GM12873 (cell line): ENCODE measurements around the gene VAC14.

Experiments
- TF ChIP-seq, protein P1 (sequence below): IDR thresholded peaks from 2 replicates; pipeline ENCODE4 v1.5.1; 2012; ENCODE audit warnings: low read depth, mild to moderate bottlenecking, moderate library complexity, low read length, control low read depth; ENCODE audit not compliant: insufficient read depth; ENCODE audit errors: missing control alignments

Gene VAC14

DNA sequence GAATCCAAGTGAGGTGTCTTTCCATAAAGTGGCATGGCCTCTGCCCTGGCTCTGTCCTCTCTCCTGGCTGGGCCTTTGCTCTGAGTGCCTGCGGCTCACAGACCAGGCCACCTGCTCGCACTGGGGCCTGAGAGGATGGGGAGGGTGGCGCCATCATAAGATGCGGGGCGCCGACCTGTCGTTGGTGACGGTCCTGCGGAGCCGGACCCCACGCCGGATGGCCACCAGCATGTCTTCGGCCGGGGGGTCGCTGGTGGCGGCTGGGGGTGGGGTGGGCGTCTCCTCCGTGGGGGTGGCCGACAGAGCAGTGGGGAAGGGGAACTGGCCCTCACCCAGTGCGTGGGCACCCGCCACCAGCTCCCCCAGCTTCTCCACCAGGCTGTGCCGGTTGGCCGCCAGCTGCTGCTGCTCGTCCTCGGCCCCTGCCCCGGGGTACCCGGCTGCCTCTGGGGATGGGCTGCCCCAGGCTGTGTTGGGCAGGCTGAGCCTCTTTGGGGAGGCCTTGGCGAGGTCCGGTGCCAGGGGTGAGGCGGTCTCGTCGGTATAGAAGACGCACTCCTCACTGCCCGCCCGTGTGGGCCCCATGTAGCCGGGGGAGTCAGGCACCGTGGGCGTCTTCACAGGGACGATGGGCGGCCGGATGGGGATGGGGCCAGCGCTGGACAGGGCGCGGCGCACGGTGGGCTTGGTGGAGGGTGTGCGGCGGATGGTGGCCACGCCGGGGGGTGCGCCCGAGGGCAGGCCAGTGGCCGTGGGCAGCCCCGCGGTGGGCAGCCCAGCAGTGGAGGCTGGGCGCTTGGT is 137.2 kb downstream of the VAC14 start:
- TF ChIP-seq, protein P1, sequence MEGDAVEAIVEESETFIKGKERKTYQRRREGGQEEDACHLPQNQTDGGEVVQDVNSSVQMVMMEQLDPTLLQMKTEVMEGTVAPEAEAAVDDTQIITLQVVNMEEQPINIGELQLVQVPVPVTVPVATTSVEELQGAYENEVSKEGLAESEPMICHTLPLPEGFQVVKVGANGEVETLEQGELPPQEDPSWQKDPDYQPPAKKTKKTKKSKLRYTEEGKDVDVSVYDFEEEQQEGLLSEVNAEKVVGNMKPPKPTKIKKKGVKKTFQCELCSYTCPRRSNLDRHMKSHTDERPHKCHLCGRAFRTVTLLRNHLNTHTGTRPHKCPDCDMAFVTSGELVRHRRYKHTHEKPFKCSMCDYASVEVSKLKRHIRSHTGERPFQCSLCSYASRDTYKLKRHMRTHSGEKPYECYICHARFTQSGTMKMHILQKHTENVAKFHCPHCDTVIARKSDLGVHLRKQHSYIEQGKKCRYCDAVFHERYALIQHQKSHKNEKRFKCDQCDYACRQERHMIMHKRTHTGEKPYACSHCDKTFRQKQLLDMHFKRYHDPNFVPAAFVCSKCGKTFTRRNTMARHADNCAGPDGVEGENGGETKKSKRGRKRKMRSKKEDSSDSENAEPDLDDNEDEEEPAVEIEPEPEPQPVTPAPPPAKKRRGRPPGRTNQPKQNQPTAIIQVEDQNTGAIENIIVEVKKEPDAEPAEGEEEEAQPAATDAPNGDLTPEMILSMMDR: no peak

DNA sequence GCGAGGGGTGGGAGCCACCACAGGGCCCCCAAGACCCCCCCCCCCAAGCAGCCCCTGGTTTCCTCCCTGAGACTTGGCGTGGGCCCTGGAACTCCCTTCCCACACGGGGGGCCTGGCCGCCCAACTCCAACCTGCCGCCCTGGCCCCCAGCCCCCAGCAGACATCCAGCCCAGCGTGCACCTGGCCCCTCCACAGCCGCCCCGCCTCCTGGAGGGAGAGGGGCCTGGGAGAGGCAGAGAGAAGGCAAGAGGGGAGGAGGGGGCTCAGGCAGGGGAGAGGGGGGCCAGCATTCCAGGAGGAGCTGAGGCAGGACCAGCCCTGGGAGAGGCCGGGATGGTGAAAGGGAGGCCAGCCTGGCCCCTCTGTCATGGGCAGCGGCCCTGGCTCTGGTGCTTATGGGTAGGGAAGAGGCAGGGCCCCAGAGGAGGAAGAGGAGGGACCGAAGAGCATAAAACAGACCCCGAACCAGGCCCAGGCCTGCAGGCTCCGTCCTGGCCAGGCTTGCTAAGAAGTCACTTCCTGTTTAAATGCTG is 137.9 kb downstream of the VAC14 start:
- TF ChIP-seq, protein P1: no peak

DNA sequence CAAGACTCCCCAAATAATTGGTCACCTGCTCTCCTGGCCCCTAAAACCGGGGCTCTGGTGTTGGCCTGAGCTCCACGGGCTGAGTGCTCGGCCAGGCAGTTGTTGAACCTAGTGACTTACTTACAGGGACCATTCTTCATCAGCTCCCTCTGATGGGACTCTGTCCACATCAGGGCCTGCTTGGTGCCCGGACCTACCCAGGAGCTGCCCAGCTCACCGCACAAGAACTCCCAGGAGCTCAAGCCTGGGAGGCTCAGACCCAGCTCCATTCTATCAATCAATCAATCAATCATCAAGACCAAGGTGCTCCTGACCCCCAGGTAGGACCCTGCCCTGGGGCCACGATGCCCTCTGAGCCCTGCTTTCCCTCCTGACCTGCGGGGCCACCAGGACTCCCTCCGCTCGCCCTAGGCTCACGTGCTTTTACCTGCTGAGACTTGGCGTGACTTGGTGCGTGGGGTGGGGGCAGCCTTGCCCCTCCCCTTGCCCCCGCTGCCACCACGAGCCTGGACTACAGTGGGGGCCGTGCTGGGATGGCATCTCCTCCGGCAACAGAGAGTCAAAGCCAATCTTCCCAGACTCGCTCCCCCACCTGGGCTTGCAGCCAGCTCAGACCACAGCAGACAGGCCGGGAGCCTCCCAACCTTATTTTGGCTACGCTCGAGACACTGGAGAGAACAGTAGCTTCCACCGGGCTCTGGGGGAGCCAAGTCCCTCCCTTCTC is 138.9 kb downstream of the VAC14 start:
- TF ChIP-seq, protein P1: no peak

DNA sequence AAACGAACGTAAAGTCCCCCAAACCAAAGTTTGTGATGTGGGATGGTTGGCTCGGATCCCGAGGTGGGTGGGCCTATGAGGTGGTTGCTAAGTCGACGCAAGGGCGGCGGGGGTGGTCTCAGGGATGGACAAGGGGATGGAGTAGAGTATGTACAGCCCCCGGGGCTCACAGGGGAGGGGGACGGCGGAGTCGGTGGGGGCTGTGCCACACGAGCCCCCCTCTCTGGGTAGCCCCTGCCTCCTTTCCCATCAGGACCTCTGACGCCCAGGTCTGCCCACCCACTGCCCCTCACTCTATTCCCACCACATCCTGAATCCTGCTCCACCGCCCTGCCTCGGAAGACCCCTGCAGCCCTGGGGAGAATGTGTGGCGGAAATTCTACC is 139.4 kb downstream of the VAC14 start:
- TF ChIP-seq, protein P1: no peak

DNA sequence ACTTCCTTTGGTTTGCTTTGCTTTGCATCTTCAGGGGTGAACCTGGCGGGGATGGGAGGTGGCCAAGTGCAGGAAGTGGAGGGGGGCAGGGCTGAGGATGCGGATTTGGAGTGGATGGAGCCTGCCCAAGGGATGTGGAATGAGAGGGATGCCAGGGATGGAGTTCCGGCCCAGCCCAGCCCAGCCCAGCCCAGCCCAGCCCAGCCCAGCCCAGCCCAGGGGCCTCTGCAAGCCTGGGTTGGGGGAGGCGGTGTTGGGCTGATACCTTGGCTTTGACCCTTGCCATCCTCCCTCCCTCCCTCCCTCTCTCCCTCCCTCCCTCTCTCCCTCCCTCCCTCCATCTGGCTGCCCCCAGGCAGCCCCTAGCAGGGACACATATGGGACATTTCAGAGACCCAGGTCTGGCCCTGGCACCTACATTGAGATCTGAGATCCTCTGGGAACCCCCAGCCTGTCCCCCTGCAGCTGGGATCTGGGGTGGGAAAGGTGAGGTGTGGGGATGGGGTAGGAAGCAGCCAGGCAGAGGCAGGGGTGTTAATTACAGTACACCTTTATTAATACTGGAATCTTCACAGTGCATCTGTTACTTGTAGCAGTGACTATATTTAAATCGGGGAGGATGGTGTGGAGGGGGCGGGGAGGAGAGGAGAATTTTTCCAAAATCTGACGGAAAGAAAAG is 140.1 kb downstream of the VAC14 start:
- TF ChIP-seq, protein P1: no peak

DNA sequence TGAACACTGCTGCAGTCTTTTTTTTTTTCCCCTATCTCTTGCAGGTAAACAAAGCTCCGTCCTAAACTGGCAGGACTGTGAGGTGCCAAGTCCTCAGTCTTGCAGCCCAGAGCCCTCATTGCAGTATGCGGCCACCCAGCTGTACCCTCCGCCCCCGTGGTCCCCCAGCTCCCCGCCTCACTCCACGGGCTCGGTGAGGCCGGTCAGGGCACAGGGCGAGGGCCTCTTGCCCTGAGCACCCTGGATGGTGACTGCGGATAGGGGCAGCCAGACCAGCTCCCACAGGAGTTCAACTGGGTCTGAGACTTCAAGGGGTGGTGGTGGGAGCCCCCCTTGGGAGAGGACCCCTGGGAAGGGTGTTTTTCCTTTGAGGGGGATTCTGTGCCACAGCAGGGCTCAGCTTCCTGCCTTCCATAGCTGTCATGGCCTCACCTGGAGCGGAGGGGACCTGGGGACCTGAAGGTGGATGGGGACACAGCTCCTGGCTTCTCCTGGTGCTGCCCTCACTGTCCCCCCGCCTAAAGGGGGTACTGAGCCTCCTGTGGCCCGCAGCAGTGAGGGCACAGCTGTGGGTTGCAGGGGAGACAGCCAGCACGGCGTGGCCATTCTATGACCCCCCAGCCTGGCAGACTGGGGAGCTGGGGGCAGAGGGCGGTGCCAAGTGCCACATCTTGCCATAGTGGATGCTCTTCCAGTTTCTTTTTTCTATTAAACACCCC is 140.8 kb downstream of the VAC14 start:
- TF ChIP-seq, protein P1: no peak
